Measurements from ENCODE around the gene PITPNC1. TPM values are rescaled to one million over a fixed set of nuclear protein-coding genes. Genes with fewer than 3 reads are reported as not detected.

Gene PITPNC1
- total and polyA plus RNA-seq, 12 donors = 6.6 to 28.0 (median 11.5) TPM

GRCh38 chr17:67620088-67620487 is 243.0 kb downstream of the PITPNC1 start:
- 96 to 97% methylated on average over 8 of the region's 8 CpGs for WGBS, 2 donors
- intact Hi-C loops (cut with DNase I) = no loop called here
- TF ChIP-seq CTCF (IDR thresholded peaks at IDR 0.05) = no peak
- H3K4me3 ChIP-seq = no peak overlapping the region
- no peak overlapping the region for H3K27ac ChIP-seq
- ATAC-seq (no peak), DNase-seq (no peak)
- no peaks in the 10 kb centered on the region for H3K9me3 ChIP-seq
- H3K27me3 ChIP-seq = no peaks in the 10 kb centered on the region
- H3K36me3 ChIP-seq = peaks cover 0 to under 1% (median 0%) of the 10 kb centered on the region in 9 donors
- peaks cover 0 to 12% (median 4%) of the 10 kb centered on the region in 9 donors for H3K4me1 ChIP-seq

- H3K27ac ChIP-seq = no peak overlapping the region
- no peaks in the 10 kb centered on the region for H3K9me3 ChIP-seq
- peaks cover 0 to 6% (median 0%) of the 10 kb centered on the region in 9 donors for H3K36me3 ChIP-seq
- intact Hi-C loops (cut with DNase I) = no loop called here
- no peak overlapping the region for H3K4me3 ChIP-seq
- ATAC-seq (no peak), DNase-seq (no peak)
- 93 to 94% methylated on average over 8 of the region's 8 CpGs for WGBS, 2 donors
- H3K4me1 ChIP-seq = peaks cover 0 to 8% (median under 1%) of the 10 kb centered on the region in 9 donors
- TF ChIP-seq CTCF (IDR thresholded peaks at IDR 0.05) = no peak
- no peaks in the 10 kb centered on the region for H3K27me3 ChIP-seq
Measured at GRCh38 chr17:67620636-67621035, 243.6 kb downstream of the PITPNC1 start.

GRCh38 chr17:67623767-67624166 is 246.7 kb downstream of the PITPNC1 start:
- Histone ChIP-seq H3K27ac (no peak overlapping the region), H3K4me3 (no peak overlapping the region), H3K4me1 (peaks cover 0 to 3% (median 0%) of the 10 kb centered on the region in 9 donors), H3K36me3 (peaks cover 0 to 10% (median 0%) of the 10 kb centered on the region in 9 donors), H3K9me3 (no peaks in the 10 kb centered on the region), H3K27me3 (no peaks in the 10 kb centered on the region)
- intact Hi-C loops (cut with DNase I) = no loop called here
- whole genome bisulfite sequencing, 2 donors = 72 to 77% methylated on average over 2 of the region's 2 CpGs
- DNase-seq (no peak), ATAC-seq (no peak)
- TF ChIP-seq CTCF (IDR thresholded peaks at IDR 0.05) = no peak

GRCh38 chr17:67624886-67625656 is 248.0 kb downstream of the PITPNC1 start:
- no peak for DNase-seq
- ATAC-seq = no peak
- intact Hi-C loops (cut with DNase I) = loop anchor here in 3 of 10 donors (5.0 kb wide), 2 partner anchors 243 to 248 kb away; partner anchors contain the start of gene PITPNC1 (in 2 of the 3)
- 82 to 89% methylated on average over 11 of the region's 11 CpGs for WGBS, 2 donors
- Histone ChIP-seq H3K27ac (no peak overlapping the region), H3K4me3 (no peak overlapping the region), H3K36me3 (peaks cover 0 to 10% (median 0%) of the 10 kb centered on the region in 9 donors), H3K4me1 (peaks cover 0 to 12% (median 0%) of the 10 kb centered on the region in 9 donors), H3K9me3 (no peaks in the 10 kb centered on the region), H3K27me3 (no peaks in the 10 kb centered on the region)
- no peak for TF ChIP-seq CTCF (IDR thresholded peaks at IDR 0.05)
